Vagina (tissue), 2 donors: ENCODE results near the gene PINK1.

Experiments
- POLR2A ChIP-seq, 2 donors: fragments of 450-650 bp; IDR thresholded peaks; one replicate each; pipeline ENCODE4 v1.6.1; 2017; ENCODE audit warnings: antibody characterized with exemption in 2 of 2, mild to moderate bottlenecking in 2 of 2, moderate library complexity in 2 of 2
- POLR2AphosphoS5 ChIP-seq, 2 donors: sonication (generic); formaldehyde crosslinking; IDR thresholded peaks; one replicate each; pipeline ENCODE4 v1.9.0; 2017; ENCODE audit warnings: antibody characterized with exemption in 2 of 2, mild to moderate bottlenecking in 2 of 2, low read depth in 1 of 2; ENCODE audit not compliant: insufficient read depth in 1 of 2
- TF ChIP-seq, protein P1 (sequence below), 3 experiments: fragments of 450-650 bp in 2 of 3; fragments of 200-600 bp in 1 of 3; sonication (generic) in 1 of 3; IDR thresholded peaks; one replicate each; pipeline ENCODE4 v1.5.1; 2017 to 2019; ENCODE audit warnings: antibody characterized with exemption in 3 of 3, mild to moderate bottlenecking in 2 of 3, moderate library complexity in 2 of 3

DNA sequence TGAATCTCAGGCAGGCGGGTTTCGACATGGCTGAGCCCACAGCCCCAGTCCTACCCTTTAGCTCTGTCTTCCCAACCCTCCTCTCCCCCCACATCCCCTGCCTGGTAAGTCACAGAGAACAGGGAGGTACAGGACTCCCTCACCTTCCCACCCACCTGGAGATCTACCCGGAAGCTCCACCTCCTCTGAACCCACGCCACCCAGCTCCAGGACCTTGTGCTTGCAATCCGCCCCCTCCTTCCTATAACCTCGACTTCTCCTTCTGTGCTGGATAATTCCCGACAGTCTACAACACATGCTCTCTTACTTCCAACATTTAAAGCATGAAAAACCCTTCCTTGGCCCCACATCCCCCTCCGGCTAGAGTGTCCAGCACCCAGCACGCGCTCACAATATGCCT, 62.3 kb downstream of the PINK1 start:
- TF ChIP-seq, protein P1, sequence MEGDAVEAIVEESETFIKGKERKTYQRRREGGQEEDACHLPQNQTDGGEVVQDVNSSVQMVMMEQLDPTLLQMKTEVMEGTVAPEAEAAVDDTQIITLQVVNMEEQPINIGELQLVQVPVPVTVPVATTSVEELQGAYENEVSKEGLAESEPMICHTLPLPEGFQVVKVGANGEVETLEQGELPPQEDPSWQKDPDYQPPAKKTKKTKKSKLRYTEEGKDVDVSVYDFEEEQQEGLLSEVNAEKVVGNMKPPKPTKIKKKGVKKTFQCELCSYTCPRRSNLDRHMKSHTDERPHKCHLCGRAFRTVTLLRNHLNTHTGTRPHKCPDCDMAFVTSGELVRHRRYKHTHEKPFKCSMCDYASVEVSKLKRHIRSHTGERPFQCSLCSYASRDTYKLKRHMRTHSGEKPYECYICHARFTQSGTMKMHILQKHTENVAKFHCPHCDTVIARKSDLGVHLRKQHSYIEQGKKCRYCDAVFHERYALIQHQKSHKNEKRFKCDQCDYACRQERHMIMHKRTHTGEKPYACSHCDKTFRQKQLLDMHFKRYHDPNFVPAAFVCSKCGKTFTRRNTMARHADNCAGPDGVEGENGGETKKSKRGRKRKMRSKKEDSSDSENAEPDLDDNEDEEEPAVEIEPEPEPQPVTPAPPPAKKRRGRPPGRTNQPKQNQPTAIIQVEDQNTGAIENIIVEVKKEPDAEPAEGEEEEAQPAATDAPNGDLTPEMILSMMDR (IDR thresholded peaks at IDR 0.05): no peak
- TF ChIP-seq POLR2A (IDR thresholded peaks at IDR 0.05): no peak
- TF ChIP-seq POLR2AphosphoS5 (IDR thresholded peaks at IDR 0.05; ENCODE audit: insufficient read depth in 1 of 2, low read depth in 1 of 2): no peak
